Esophagus squamous epithelium (tissue), 4 donors: ENCODE results near the gene GH1.

Experiments used
- CTCF ChIP-seq, 6 experiments: fragments of 450-650 bp in 4 of 6; fragments of 200-600 bp in 2 of 6; sonication (generic) in 2 of 6; IDR thresholded peaks; one replicate each; pipeline ENCODE4 v1.5.1; 2016 to 2019; ENCODE audit warnings: antibody characterized with exemption in 6 of 6, mild to moderate bottlenecking in 4 of 6, moderate library complexity in 4 of 6
- POLR2A ChIP-seq, 4 donors: fragments of 450-650 bp; IDR thresholded peaks; one replicate each; pipeline ENCODE4 v1.6.1; 2017; ENCODE audit warnings: antibody characterized with exemption in 4 of 4, mild to moderate bottlenecking in 4 of 4, moderate library complexity in 3 of 4

DNA sequence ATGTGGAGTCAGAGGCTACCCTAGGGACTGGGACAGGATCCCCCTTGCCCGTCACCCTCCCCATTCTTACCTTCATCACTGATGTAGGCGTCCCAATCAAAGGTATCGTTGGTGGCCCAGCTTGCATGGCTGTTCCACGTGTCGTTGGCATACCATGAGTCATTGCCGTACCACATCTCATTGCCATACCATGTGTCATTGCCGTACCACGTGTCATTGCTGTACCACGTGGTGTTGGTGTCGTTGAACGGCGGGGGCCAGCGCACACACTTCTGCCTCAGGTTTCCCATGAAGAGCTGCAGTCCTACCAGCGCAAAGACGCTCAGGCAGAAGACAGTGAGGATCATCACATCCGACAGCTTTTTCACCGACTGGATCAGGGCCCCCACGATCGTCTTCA, 49.3 kb upstream of the GH1 start:
- TF ChIP-seq CTCF (IDR thresholded peaks at IDR 0.05) (no peak), POLR2A (IDR thresholded peaks at IDR 0.05) (no peak)
